Naive thymus-derived CD8-positive, alpha-beta T cell (primary cell): ENCODE measurements around the gene SLC25A33. TPM values are rescaled to one million over a fixed set of nuclear protein-coding genes. Genes with fewer than 3 reads are reported as not detected.
A peak's percentile ranks its signal among the peaks of the same experiment; 100 is the strongest.

ENCODE experiments used
- ATAC-seq, 2 donors: fragments of 150-1000 bp; cut with Tn5 transposase in 1 of 2; sonication (Bioruptor Pico), chemical (Tn5 transposase) in 1 of 2; 1 replicate in 1 of 2; 2 replicates in 1 of 2; pipeline ENCODE4 v1.10.0; 2021; ENCODE audit warnings: mild to moderate bottlenecking in 2 of 2, moderate library complexity in 2 of 2
- POLR2A ChIA-PET: fragments of 350-600 bp; sonication (Branson Sonifier 250); formaldehyde crosslinking; loops from one replicate; lab custom pipeline; 2021; ENCODE audit warnings: antibody characterized with exemption; lab: Charles Lee
- DNase-seq, 10 donors: peaks; one replicate each; pipeline versions ENCODE4 v3.0.0 to v3.0.0-alpha.2; 2020 to 2022
- H3K27ac Mint-ChIP-seq, 10 donors: one replicate each; pipeline ENCODE4 v1.8.0; 2020 to 2022; ENCODE audit warnings: mild to moderate bottlenecking in 10 of 10, mixed read lengths in 10 of 10, moderate library complexity in 4 of 10, inconsistent platforms in 1 of 10
- H3K27me3 Mint-ChIP-seq, 5 donors: one replicate each; pipeline ENCODE4 v1.8.0; 2021 to 2022; ENCODE audit warnings: mixed read lengths in 5 of 5
- H3K36me3 Mint-ChIP-seq, 3 donors: one replicate each; pipeline ENCODE4 v1.8.0; 2020 to 2022; ENCODE audit warnings: mixed read lengths in 3 of 3, mild to moderate bottlenecking in 2 of 3, inconsistent platforms in 1 of 3
- H3K4me1 Mint-ChIP-seq, 4 donors: one replicate each; pipeline ENCODE4 v1.8.0; 2021 to 2022; ENCODE audit warnings: mixed read lengths in 4 of 4
- H3K4me3 Mint-ChIP-seq, 10 donors: one replicate each; pipeline ENCODE4 v1.8.0; 2020 to 2022; ENCODE audit warnings: mild to moderate bottlenecking in 10 of 10, mixed read lengths in 10 of 10, moderate library complexity in 6 of 10, inconsistent platforms in 1 of 10
- H3K9me3 Mint-ChIP-seq, 9 donors: one replicate each; pipeline ENCODE4 v1.8.0; 2020 to 2022; ENCODE audit warnings: mixed read lengths in 9 of 9, mild to moderate bottlenecking in 3 of 9, inconsistent platforms in 1 of 9, moderate library complexity in 1 of 9
- polyA plus RNA-seq, 3 donors: library from polyadenylated mRNA; unstranded; fragments of 300-500 nt; fragmentation: Illumina TruSeq; gene quantifications; one replicate each; pipeline ENCODE4 v1.2.3, GENCODE V29; 2021
- total RNA-seq, 8 experiments: library from RNA in 2 of 8; stranded (reverse) in 2 of 8; gene quantifications; one replicate each; pipeline ENCODE4 v1.2.3 and lab custom pipeline; 2021 to 2026

SLC25A33 gene
- total and polyA plus RNA-seq, 5 experiments from 2014 or later, result 3.2 to 10.5 (median 8.2) TPM

DNA sequence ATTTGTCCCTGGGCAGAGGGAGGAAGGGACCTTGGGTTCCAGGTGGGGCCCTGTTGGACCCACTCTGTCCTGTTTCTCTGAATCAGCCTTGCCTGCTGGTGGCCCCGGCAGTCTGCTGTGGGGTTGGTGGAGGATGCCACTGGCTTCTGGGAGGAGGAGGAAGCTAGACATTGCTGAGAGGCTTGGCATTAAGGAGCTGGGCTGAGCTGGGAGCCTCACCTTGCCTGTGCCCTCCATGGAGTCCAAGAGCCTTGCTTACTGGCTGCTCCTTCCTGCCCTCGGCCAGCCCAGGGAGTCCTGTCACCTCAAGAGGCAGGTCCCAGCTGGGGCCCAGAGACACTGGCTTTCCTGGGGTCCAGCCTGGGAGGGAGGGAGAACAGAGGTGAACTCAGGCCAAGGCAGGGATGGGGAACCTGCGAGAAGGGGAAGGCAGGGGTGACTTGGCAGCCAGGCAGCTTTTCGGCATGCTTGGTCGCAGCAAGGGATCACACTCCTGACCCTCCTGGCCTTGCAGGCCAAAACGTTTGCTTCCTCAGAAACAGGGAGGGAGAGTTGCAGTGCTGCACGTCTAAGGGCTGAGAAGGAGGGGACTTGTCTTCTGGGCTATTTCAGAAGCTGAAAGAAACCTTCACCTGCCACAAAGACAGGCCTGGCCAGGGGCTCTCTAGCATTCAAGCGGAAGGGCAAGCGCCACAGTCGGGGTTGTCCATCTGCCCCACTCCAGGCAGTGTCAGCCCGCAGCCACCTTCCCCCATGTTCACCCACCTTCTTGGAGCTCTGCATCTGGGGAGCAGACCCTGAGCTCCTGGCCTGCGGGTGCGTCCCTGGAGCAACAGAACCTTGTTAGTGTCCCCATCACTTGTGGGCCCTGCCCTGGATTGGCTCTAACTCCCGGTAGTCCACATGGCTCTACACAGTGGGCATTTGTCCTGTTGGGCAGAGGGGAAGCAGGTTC lies 58.4 kb downstream of the SLC25A33 start:
- H3K36me3 Mint-ChIP-seq, result peaks cover 0 to 17% (median 1%) of the 10 kb centered on the region in 3 donors

GRCh38 chr1:9598316-9598700 lies 59.0 kb downstream of the SLC25A33 start:
- DNase-seq (no peak), ATAC-seq (no peak)
- Mint-ChIP-seq H3K4me1 (peaks cover 4 to 6% (median 4%) of the 10 kb centered on the region in 4 donors), H3K27me3 (no peaks in the 10 kb centered on the region), H3K9me3 (no peaks in the 10 kb centered on the region), H3K27ac (no peak overlapping the region), H3K36me3 (peaks cover 0 to 21% (median 1%) of the 10 kb centered on the region in 3 donors), H3K4me3 (no peak overlapping the region)
- POLR2A ChIA-PET, result no interaction called here

More for the DNA sequence above, 58.4 kb downstream of the SLC25A33 start:
- Mint-ChIP-seq H3K27ac (peak overlapping the region in 1 of 10 donors; percentile 32), H3K4me1 (peaks cover 6 to 11% (median 10%) of the 10 kb centered on the region in 4 donors), H3K4me3 (no peak overlapping the region), H3K9me3 (no peaks in the 10 kb centered on the region), H3K27me3 (no peaks in the 10 kb centered on the region)
- ATAC-seq, result no peak
- POLR2A ChIA-PET, result no interaction called here
- DNase-seq, result no peak

DNA sequence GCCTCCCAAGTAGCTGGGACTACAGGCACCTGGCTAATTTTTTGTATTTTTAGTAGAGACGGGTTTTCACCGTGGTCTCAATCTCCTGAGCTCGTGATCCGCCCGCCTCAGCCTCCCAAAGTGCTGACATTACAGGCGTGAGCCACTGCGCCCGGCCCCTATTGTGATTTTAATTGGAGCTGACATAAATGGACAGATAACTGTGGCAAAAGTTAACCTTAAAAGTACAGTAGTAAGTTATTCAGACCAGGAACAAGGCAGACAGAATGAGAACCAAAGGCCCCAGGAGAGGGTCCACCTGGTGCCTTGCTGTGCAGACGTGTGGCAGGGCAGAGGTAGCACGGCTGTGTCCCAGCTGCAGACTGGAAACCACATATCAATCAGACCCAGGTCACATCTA lies 60.5 kb downstream of the SLC25A33 start:
- ATAC-seq (no peak), DNase-seq (no peak)
- H3K27me3 Mint-ChIP-seq, result no peaks in the 10 kb centered on the region
- POLR2A ChIA-PET, result interaction anchor here (0.5 kb wide), 2 partner anchors 12 to 861 kb away, joined by 4 to 7 read pairs; no protein-coding TSS in a partner anchor
- H3K36me3 Mint-ChIP-seq, result peaks cover 0 to 23% (median 1%) of the 10 kb centered on the region in 3 donors
- H3K27ac Mint-ChIP-seq, result no peak overlapping the region
- H3K4me1 Mint-ChIP-seq, result peaks cover 0 to 2% (median 0%) of the 10 kb centered on the region in 4 donors
- H3K4me3 Mint-ChIP-seq, result no peak overlapping the region
- H3K9me3 Mint-ChIP-seq, result no peaks in the 10 kb centered on the region

DNA sequence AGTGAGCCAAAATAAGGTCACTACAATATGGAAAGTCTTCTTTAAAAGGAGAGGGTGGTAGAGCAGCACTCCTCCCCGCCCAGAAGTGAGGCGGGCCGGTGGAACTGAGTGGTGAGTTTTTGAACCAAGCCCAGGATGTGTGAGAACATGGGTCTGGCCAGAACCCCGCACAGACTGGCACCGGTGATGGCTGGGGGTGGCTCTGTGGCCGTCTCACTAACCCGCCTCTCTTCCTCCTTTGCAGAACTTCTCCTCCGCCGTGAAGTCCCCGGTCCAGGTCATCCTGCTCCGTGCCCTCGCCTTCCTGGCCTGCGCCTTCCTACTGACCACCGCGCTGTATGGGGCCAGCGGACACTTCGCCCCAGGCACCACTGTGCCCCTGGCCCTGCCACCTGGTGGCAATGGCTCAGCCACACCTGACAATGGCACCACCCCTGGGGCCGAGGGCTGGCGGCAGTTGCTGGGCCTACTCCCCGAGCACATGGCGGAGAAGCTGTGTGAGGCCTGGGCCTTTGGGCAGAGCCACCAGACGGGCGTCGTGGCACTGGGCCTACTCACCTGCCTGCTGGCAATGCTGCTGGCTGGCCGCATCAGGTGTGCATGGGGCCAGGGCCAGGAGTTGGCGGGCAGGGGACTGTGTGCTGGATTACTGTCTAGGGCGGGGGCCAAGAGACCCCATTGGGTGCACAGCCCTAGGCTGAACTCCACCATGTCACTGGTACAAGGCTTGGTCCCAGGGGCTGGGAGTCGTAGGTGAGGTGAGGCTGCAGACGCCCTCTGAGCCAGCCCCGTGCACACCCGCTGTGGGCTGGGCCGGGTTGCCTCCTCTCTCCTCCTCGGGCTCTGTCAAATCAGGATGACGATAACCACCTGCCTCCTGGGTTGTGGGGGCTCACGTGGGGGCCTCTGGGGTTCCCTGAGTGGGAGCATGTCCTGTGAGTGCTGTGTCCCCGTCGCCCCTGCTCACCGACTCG lies 61.9 kb downstream of the SLC25A33 start:
- H3K36me3 Mint-ChIP-seq, result peaks cover 0 to 24% (median 1%) of the 10 kb centered on the region in 3 donors
- POLR2A ChIA-PET, result no interaction called here
- no peak for ATAC-seq
- H3K27me3 Mint-ChIP-seq, result no peaks in the 10 kb centered on the region
- H3K4me1 Mint-ChIP-seq, result no peaks in the 10 kb centered on the region
- H3K9me3 Mint-ChIP-seq, result no peaks in the 10 kb centered on the region
- no peak for DNase-seq
- no peak overlapping the region for H3K27ac Mint-ChIP-seq
- no peak overlapping the region for H3K4me3 Mint-ChIP-seq

DNA sequence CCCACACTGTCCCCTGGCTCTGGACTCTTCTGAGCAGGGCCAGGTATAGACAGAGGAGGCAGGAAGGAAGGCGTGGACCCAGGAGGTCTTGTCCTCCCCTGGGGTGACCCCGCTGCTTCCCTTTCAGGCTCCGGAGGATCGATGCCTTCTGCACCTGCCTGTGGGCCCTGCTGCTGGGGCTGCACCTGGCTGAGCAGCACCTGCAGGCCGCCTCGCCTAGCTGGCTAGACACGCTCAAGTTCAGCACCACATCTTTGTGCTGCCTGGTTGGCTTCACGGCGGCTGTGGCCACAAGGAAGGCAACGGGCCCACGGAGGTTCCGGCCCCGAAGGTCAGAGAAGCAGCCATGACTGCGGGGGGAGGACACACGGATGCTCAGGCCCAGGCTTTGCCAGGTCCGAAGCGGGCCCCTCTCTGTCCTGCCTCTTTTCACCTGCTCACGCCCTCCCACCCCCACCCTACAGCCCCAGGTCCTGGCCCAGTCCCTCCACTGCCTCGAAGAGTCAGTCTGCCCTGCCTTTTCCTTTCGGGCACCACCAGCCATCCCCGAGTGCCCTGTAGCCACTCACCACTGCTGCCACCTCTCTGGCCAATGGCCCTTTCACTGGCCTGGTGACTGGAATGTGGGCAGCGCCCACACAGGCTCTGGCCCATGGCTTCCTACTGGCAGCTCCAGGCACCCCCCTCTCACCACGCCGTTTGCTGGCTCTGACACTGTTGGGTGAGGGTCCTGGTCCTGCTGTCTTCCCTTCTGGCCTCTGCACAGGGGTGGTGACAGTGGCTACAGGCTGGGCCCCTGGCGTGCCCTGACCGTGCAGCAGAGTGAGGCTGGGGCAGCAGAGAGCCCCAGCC lies 62.9 kb downstream of the SLC25A33 start:
- Mint-ChIP-seq H3K4me1 (no peaks in the 10 kb centered on the region), H3K27me3 (no peaks in the 10 kb centered on the region), H3K36me3 (peaks cover 0 to 24% (median 1%) of the 10 kb centered on the region in 3 donors), H3K27ac (no peak overlapping the region), H3K4me3 (no peak overlapping the region), H3K9me3 (no peaks in the 10 kb centered on the region)
- ATAC-seq (no peak), DNase-seq (no peak)
- POLR2A ChIA-PET, result no interaction called here

DNA sequence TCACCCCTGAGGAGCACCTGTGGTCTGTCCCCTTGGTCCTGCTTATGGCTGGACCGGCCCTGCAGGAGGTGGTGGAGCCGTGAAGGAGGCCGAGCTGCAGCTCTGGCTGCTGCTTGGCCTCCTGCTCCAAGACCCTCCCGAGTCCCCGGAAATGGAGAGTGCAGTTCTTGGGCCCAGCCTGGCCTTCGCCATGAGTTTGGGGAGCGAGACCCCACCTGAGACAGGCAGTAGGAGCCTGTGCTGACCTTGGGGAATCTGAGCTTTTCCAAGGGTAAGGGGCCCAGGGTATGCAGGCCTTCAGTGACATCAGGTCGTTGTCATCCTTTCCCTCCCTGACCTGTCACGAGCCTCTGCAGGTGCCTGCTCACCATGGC lies 63.5 kb downstream of the SLC25A33 start:
- POLR2A ChIA-PET, result interaction anchor here (0.6 kb wide), 1 partner anchor 288 kb away, joined by 5 read pairs; no protein-coding TSS in a partner anchor
- no peak overlapping the region for H3K4me3 Mint-ChIP-seq
- H3K4me1 Mint-ChIP-seq, result no peaks in the 10 kb centered on the region
- peaks cover 0 to 24% (median 1%) of the 10 kb centered on the region in 3 donors for H3K36me3 Mint-ChIP-seq
- DNase-seq, result no peak
- ATAC-seq, result no peak
- no peaks in the 10 kb centered on the region for H3K27me3 Mint-ChIP-seq
- H3K9me3 Mint-ChIP-seq, result no peaks in the 10 kb centered on the region
- H3K27ac Mint-ChIP-seq, result no peak overlapping the region

DNA sequence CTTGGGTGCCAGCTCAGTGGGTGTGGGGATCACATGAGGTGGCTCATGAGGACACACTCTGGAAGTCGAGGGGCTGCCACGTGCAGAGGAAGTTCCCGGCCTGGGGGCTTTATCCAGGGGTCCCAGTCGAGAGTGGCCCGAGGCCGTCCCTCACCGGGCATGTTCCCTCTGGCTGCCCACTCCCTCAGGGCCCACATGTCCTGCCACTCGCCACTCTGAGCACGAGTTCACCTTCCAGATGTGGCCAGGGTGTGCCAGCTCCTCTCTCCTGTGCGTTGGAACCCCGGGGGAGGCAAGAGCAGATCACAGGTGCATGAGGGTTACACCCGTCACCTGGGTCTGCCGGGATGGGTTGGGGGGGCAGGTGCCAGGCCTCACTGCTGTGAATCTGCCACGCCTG lies 64.0 kb downstream of the SLC25A33 start:
- H3K27me3 Mint-ChIP-seq, result no peaks in the 10 kb centered on the region
- no peak for ATAC-seq
- H3K4me3 Mint-ChIP-seq, result no peak overlapping the region
- H3K27ac Mint-ChIP-seq, result no peak overlapping the region
- POLR2A ChIA-PET, result interaction anchor here (0.6 kb wide), 1 partner anchor 287 kb away, joined by 5 read pairs; no protein-coding TSS in a partner anchor
- DNase-seq, result no peak
- no peaks in the 10 kb centered on the region for H3K4me1 Mint-ChIP-seq
- H3K9me3 Mint-ChIP-seq, result no peaks in the 10 kb centered on the region
- H3K36me3 Mint-ChIP-seq, result peaks cover 0 to 22% (median 1%) of the 10 kb centered on the region in 3 donors

DNA sequence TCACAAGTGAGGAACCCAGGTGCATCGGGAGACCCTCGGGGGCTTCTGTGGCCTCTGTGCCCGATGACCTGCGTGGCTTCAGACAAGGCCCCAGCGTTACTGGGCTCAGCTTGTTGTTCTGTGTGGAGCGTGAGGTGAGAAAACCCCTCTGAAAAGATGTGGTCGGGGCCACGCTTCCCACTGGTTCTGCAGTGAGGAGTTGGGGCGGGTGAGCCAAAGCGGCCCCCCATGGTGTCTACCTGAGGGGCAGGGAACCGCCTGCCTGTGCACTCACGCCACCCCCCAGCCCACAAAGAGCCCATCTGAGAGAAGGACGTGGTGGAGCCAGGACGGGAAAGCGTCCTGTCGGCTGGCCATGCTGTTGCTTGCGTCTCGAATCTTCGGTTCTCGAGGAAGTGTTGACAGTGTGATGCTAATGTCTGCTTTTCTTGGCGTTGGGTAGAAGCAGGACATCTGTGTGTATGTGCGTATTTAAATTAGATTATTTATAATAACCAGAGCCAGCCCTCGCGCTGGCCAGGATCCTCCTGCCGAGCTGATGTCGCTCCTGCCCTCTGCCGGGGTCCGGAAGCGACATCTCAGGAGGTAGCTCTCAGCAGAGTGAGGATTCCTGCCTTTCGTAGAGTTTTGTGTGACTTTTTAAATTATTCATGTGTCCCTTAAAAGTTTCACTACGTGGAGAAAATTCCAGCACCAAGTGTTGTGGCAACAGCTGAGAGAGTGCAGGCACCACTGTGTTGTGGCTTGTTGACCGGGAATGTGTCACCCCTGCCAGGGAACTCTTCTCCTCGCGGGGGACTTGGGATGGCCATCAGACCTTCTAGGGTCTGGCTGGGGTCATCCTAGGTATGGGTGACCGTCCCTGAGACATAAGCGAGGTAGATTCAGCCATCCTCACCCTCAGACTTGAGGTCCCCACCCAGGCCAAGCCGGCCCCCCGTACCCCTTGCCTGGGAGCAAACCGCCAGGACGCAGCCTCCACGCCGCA lies 64.8 kb downstream of the SLC25A33 start:
- Mint-ChIP-seq H3K9me3 (no peaks in the 10 kb centered on the region), H3K27me3 (no peaks in the 10 kb centered on the region), H3K27ac (no peak overlapping the region), H3K36me3 (peaks cover 0 to 23% (median 0%) of the 10 kb centered on the region in 3 donors), H3K4me1 (no peaks in the 10 kb centered on the region), H3K4me3 (no peak overlapping the region)
- ATAC-seq, result no peak
- DNase-seq, result no peak
- POLR2A ChIA-PET, result no interaction called here

- POLR2A ChIA-PET, result no interaction called here
- H3K4me1 Mint-ChIP-seq, result no peaks in the 10 kb centered on the region
- no peak overlapping the region for H3K4me3 Mint-ChIP-seq
- no peaks in the 10 kb centered on the region for H3K9me3 Mint-ChIP-seq
- ATAC-seq, result no peak
- peak overlapping the region in 2 of 10 donors; percentile 46 to 71 for H3K27ac Mint-ChIP-seq
- no peak for DNase-seq
- H3K36me3 Mint-ChIP-seq, result peaks cover 0 to 22% (median 0%) of the 10 kb centered on the region in 3 donors
- H3K27me3 Mint-ChIP-seq, result no peaks in the 10 kb centered on the region
Measured at GRCh38 chr1:9604836-9605235, 65.6 kb downstream of the SLC25A33 start.

DNA sequence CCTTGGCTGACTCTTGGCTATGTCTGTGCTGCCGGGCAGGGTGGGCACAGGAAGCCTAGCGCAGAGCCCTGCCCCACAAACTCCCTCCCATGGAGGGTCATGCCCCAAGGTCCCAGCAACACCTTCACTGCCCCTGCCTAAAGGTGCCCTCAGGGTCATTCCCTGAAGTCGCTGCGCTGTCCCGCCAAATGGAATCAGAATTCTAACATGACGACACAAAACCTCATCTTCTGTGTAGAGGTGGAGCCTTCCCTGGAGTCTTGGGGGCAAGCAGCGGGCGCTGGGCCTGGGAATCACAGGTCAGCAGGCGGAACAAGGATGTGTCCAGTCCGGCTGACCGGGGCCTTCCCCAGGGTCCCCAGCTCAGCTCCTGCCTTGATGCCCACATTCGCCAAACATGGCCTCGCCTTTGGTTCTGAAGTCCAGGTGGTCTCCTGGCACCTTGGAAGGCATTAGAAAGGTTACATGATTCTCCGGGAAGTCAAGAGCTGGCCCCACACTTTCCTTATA lies 66.7 kb downstream of the SLC25A33 start:
- DNase-seq, result no peak
- H3K4me3 Mint-ChIP-seq, result no peak overlapping the region
- peaks cover 0 to 17% (median 0%) of the 10 kb centered on the region in 3 donors for H3K36me3 Mint-ChIP-seq
- POLR2A ChIA-PET, result interaction anchor here (0.6 kb wide), 1 partner anchor 311 kb away, joined by 3 read pairs; no protein-coding TSS in a partner anchor
- H3K27me3 Mint-ChIP-seq, result no peaks in the 10 kb centered on the region
- no peak for ATAC-seq
- no peaks in the 10 kb centered on the region for H3K4me1 Mint-ChIP-seq
- no peaks in the 10 kb centered on the region for H3K9me3 Mint-ChIP-seq
- no peak overlapping the region for H3K27ac Mint-ChIP-seq

DNA sequence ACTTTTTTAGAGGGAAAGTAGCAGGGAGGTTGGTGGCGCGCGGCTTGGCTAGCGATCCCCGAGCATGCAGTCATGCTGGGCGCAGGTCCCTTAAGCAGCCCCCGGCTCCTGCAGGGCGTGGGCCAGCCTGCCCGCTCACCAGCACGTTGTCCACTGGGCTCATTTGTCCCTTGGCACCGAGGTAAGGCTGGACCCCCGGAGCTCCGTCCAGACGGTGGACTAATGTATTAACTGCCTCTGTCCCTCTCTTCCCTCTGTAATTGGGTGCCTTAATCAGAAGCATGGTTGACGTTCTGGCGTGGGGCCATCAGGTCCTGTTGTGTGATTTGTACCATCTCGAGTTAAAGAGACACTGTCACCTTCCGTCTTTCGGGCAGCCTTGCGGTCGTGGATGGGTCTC lies 67.2 kb downstream of the SLC25A33 start:
- Mint-ChIP-seq H3K27me3 (no peaks in the 10 kb centered on the region), H3K4me3 (no peak overlapping the region), H3K4me1 (no peaks in the 10 kb centered on the region), H3K9me3 (no peaks in the 10 kb centered on the region), H3K27ac (no peak overlapping the region), H3K36me3 (peaks cover 0 to 17% (median 0%) of the 10 kb centered on the region in 3 donors)
- DNase-seq (no peak), ATAC-seq (no peak)
- POLR2A ChIA-PET, result interaction anchor here (0.6 kb wide), 1 partner anchor 311 kb away, joined by 3 read pairs; no protein-coding TSS in a partner anchor
